HepG2 (cell line): ENCODE data around the gene AK8. TPM values are rescaled to one million over a fixed set of nuclear protein-coding genes. Genes with fewer than 3 reads are reported as not detected.

Experiments
- ATF7-NPFF ChIP-seq: sonication (generic); formaldehyde crosslinking; IDR thresholded peaks from 2 replicates; pipeline ENCODE4 v1.8.1; 2023; ENCODE audit warnings: mild to moderate bottlenecking, low read depth, missing genetic modification reagents, moderate library complexity
- CTCF ChIP-seq: sonication (generic); formaldehyde crosslinking; IDR thresholded peaks from 2 replicates; pipeline ENCODE4 v1.5.0; 2020; ENCODE audit warnings: mild to moderate bottlenecking, missing genetic modification reagents, moderate library complexity
- DNMT3B ChIP-seq: conservative IDR thresholded peaks from 2 replicates; pipeline ENCODE4 v1.6.1; 2016; ENCODE audit warnings: missing biosample characterization, control low read depth
- GLMP ChIP-seq: sonication (generic); formaldehyde crosslinking; IDR thresholded peaks from 2 replicates; pipeline ENCODE4 v1.9.0; 2021; ENCODE audit warnings: missing genetic modification reagents, mild to moderate bottlenecking, borderline replicate concordance
- HMGXB4 ChIP-seq, 2 experiments: sonication (generic) in 1 of 2; formaldehyde crosslinking in 1 of 2; IDR thresholded peaks; 2 replicates each; pipeline versions ENCODE4 v1.4.0 to v1.6.1; 2018 to 2020; ENCODE audit warnings: missing genetic modification reagents in 2 of 2, borderline replicate concordance in 1 of 2, low read depth in 1 of 2, mild to moderate bottlenecking in 1 of 2, missing biosample characterization in 1 of 2
- IRF9 ChIP-seq: sonication (generic); formaldehyde crosslinking; IDR thresholded peaks from 2 replicates; pipeline ENCODE4 v1.8.0; 2022; ENCODE audit warnings: missing genetic modification reagents, mild to moderate bottlenecking, borderline replicate concordance
- KMT2A ChIP-seq: sonication (generic); formaldehyde crosslinking; IDR thresholded peaks from 2 replicates; pipeline ENCODE4 v1.4.0; 2020; ENCODE audit warnings: missing genetic modification reagents
- MAF1 ChIP-seq: sonication (generic); formaldehyde crosslinking; IDR thresholded peaks from 2 replicates; pipeline ENCODE4 v1.5.0; 2020; ENCODE audit warnings: missing genetic modification reagents, borderline replicate concordance
- NAIF1 ChIP-seq: sonication (generic); formaldehyde crosslinking; IDR thresholded peaks from 2 replicates; pipeline ENCODE4 v1.5.0; 2020; ENCODE audit warnings: mild to moderate bottlenecking, missing genetic modification reagents, borderline replicate concordance
- PITX1 ChIP-seq: sonication (generic); formaldehyde crosslinking; IDR thresholded peaks from 2 replicates; pipeline ENCODE4 v1.5.1; 2020; ENCODE audit warnings: mild to moderate bottlenecking, missing genetic modification reagents
- ZFX ChIP-seq: sonication (generic); formaldehyde crosslinking; IDR thresholded peaks from 2 replicates; pipeline ENCODE4 v1.4.0; 2020; ENCODE audit warnings: mild to moderate bottlenecking, low read depth, missing genetic modification reagents, moderate library complexity
- ZNF124 ChIP-seq: sonication (generic); formaldehyde crosslinking; IDR thresholded peaks from 2 replicates; pipeline ENCODE4 v1.4.0; 2020; ENCODE audit warnings: missing genetic modification reagents
- ZNF616 ChIP-seq: sonication (generic); formaldehyde crosslinking; IDR thresholded peaks from 2 replicates; pipeline ENCODE4 v1.5.0; 2020; ENCODE audit warnings: low read depth, mild to moderate bottlenecking, missing genetic modification reagents
- polyA plus RNA-seq, 8 experiments: library from polyadenylated mRNA; depleted of rRNA in 3 of 8; stranded (reverse) in 7 of 8; unstranded in 1 of 8; fragments of >200 nt; fragmentation: Illumina TruSeq in 4 of 8; extraction: Trizol in 4 of 8; gene quantifications; 2 replicates each; pipeline versions ENCODE4 v1.2.1 to v1.2.3, GENCODE V29; 2011 to 2016; ENCODE audit warnings: low read depth in 4 of 8, missing spikeins in 1 of 8, mixed read lengths in 1 of 8; ENCODE audit not compliant: insufficient read depth in 1 of 8
- total RNA-seq, 5 experiments: library from RNA; depleted of rRNA; stranded (reverse); fragments of >200 nt; fragmentation: Illumina TruSeq; extraction: Trizol; gene quantifications; 2 replicates each; pipeline ENCODE4 v1.2.3, GENCODE V29; 2016; ENCODE audit warnings: low read depth in 1 of 5
- TF ChIP-seq, protein P1 (sequence below): sonication (generic); formaldehyde crosslinking; IDR thresholded peaks from 2 replicates; pipeline ENCODE4 v1.4.0; 2020; ENCODE audit warnings: missing genetic modification reagents

AK8 gene
- total and polyA plus RNA-seq, 2 of the 13 experiments (the other 11 are each of a cell fraction or from before 2014, with no cell fraction given): 0.11 TPM; not detected in 1

GRCh38 chr9:132768932-132769905 lies 108.9 kb downstream of the AK8 start (continued):
- TF ChIP-seq HMGXB4 (CRISPR knock-in tag; IDR thresholded peaks at IDR 0.05; ENCODE audit: borderline replicate concordance in 1 of 2, low read depth in 1 of 2) (peak in 1 of 2 experiments; percentile 12; a peak in 1 of 4 replicates), DNMT3B (CRISPR knock-in tag) (no peak), KMT2A (CRISPR knock-in tag) (no peak), PITX1 (CRISPR knock-in tag) (no peak), CTCF (CRISPR knock-in tag) (peak; percentile 40), ATF7-NPFF (CRISPR knock-in tag) (no peak), NAIF1 (CRISPR knock-in tag) (no peak), IRF9 (CRISPR knock-in tag) (0 out of 2 replicates have a peak, but pooled peaks have one; percentile 59), GLMP (no peak), MAF1 (no peak), ZNF124 (no peak), ZNF616 (CRISPR knock-in tag) (no peak), ZFX (no peak)
- TF ChIP-seq, protein P1, sequence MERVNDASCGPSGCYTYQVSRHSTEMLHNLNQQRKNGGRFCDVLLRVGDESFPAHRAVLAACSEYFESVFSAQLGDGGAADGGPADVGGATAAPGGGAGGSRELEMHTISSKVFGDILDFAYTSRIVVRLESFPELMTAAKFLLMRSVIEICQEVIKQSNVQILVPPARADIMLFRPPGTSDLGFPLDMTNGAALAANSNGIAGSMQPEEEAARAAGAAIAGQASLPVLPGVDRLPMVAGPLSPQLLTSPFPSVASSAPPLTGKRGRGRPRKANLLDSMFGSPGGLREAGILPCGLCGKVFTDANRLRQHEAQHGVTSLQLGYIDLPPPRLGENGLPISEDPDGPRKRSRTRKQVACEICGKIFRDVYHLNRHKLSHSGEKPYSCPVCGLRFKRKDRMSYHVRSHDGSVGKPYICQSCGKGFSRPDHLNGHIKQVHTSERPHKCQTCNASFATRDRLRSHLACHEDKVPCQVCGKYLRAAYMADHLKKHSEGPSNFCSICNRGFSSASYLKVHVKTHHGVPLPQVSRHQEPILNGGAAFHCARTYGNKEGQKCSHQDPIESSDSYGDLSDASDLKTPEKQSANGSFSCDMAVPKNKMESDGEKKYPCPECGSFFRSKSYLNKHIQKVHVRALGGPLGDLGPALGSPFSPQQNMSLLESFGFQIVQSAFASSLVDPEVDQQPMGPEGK: peak; percentile 50
